Prostate gland (tissue), 2 donors: ENCODE results near the gene MAML3. TPM values are rescaled to one million over a fixed set of nuclear protein-coding genes. Genes with fewer than 3 reads are reported as not detected.

Source experiments
- DNase-seq: peaks from one replicate; pipeline ENCODE4 v3.0.0-alpha.2; 2019; ENCODE audit warnings: low spot score
- H3K27ac ChIP-seq, 2 donors: fragments of 200-600 bp; sonication (generic); 2 replicates each; pipeline ENCODE4 v1.5.1; 2017 to 2019
- H3K27me3 ChIP-seq: fragments of 200-600 bp; sonication (generic); replicated peaks from 2 replicates; pipeline ENCODE4 v1.5.1; 2019; ENCODE audit not compliant: insufficient read depth
- H3K36me3 ChIP-seq, 2 donors: fragments of 200-600 bp; sonication (generic); 1 replicate in 1 of 2; 2 replicates in 1 of 2; pipeline versions ENCODE4 v1.5.1 to v1.8.1; 2017 to 2019
- H3K4me1 ChIP-seq: fragments of 200-600 bp; sonication (generic); replicated peaks from 2 replicates; pipeline ENCODE4 v1.5.1; 2019
- H3K4me3 ChIP-seq, 2 donors: fragments of 200-600 bp; sonication (generic); 2 replicates each; pipeline ENCODE4 v1.5.1; 2017 to 2019
- H3K9me3 ChIP-seq: fragments of 200-600 bp; sonication (generic); 2 replicates; pipeline ENCODE4 v1.5.1; 2017
- POLR2A ChIP-seq: fragments of 450-650 bp; IDR thresholded peaks from one replicate; pipeline ENCODE4 v1.6.1; 2016; ENCODE audit warnings: antibody characterized with exemption, mild to moderate bottlenecking
- POLR2AphosphoS5 ChIP-seq: sonication (generic); formaldehyde crosslinking; IDR thresholded peaks from one replicate; pipeline ENCODE4 v1.6.1; 2017; ENCODE audit warnings: antibody characterized with exemption
- WGBS: methylation state at CpG from one replicate; pipeline ENCODE4 v1.1.5; 2018; 5-methylcytosine and 5-hydroxymethylcytosine counted together
- intact Hi-C: fragments of 100-400 bp; cut with DNase I; formaldehyde crosslinking; loops from one replicate; pipeline ENCODE4 v1.14.2; 2022
- total RNA-seq, 2 donors: library from RNA; depleted of rRNA; stranded (reverse); fragments of >200 nt; gene quantifications; one replicate each; pipeline ENCODE4 v1.1.0, GENCODE V29; 2016
- TF ChIP-seq, protein P1 (sequence below), 4 experiments: fragments of 200-600 bp in 2 of 4; fragments of 450-650 bp in 2 of 4; sonication (generic) in 2 of 4; IDR thresholded peaks; 1 replicate in 3 of 4; 2 replicates in 1 of 4; pipeline ENCODE4 v1.5.1; 2016 to 2019; ENCODE audit warnings: antibody characterized with exemption in 4 of 4, mild to moderate bottlenecking in 2 of 4, moderate library complexity in 2 of 4

Gene MAML3
- total RNA-seq, 2 donors from 2014 or later, result 15.0 to 30.6 TPM

DNA sequence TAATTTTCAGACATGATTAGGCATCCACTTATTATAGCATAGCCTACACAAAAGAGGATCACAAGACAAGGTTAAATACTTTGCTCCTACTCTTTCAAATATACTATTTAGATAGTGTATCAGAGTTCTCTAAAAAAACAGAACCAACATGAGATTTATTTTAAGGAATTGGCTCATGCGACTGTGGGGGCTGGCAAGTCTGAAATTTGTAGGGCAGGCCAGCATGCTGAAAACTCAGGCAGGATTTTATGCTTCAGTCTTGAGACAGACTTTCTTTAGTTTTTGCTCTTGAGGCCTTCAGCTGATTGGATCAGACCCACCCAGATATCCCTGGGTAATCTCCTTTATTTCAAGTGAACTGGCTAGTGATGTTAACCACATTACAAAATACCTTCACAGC is 169.5 kb downstream of the MAML3 start:
- Histone ChIP-seq H3K27ac (no peak overlapping the region), H3K36me3 (no peaks in the 10 kb centered on the region), H3K9me3 (no peaks in the 10 kb centered on the region), H3K27me3 (no peaks in the 10 kb centered on the region), H3K4me3 (no peak overlapping the region), H3K4me1 (peaks cover 6% of the 10 kb centered on the region)
- DNase-seq, result no peak
- TF ChIP-seq POLR2AphosphoS5 (no peak), POLR2A (no peak)
- TF ChIP-seq, protein P1, sequence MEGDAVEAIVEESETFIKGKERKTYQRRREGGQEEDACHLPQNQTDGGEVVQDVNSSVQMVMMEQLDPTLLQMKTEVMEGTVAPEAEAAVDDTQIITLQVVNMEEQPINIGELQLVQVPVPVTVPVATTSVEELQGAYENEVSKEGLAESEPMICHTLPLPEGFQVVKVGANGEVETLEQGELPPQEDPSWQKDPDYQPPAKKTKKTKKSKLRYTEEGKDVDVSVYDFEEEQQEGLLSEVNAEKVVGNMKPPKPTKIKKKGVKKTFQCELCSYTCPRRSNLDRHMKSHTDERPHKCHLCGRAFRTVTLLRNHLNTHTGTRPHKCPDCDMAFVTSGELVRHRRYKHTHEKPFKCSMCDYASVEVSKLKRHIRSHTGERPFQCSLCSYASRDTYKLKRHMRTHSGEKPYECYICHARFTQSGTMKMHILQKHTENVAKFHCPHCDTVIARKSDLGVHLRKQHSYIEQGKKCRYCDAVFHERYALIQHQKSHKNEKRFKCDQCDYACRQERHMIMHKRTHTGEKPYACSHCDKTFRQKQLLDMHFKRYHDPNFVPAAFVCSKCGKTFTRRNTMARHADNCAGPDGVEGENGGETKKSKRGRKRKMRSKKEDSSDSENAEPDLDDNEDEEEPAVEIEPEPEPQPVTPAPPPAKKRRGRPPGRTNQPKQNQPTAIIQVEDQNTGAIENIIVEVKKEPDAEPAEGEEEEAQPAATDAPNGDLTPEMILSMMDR (IDR thresholded peaks at IDR 0.05), result no peak
- 74% methylated on average over 1 of the region's 1 CpG for WGBS
- intact Hi-C loops, result no loop called here

DNA sequence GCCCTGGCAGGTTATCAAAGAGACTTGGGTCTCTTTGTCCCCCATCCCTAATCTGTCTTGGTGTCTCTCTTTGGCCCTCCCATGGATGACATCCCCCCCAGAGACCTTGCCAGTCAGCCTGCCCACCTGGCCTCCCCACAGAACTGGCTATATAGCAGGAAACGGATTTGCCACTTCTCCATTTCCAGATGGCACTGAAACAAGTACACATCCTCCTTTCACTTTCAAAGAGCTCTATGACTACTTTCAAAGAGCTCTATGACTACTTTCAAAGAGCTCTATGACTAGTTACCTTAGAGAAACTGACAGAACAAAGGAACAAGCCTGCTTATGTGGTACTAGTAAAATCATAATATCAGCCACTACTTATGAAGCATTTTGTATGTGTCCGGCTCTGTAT is 175.3 kb downstream of the MAML3 start:
- Histone ChIP-seq H3K27ac (no peak overlapping the region), H3K36me3 (no peaks in the 10 kb centered on the region), H3K4me3 (no peak overlapping the region), H3K9me3 (no peaks in the 10 kb centered on the region), H3K27me3 (no peaks in the 10 kb centered on the region), H3K4me1 (peaks cover 7% of the 10 kb centered on the region)
- DNase-seq, result no peak
- WGBS, result 70% methylated on average over 2 of the region's 2 CpGs
- intact Hi-C loops, result no loop called here
- no peak for TF ChIP-seq POLR2A
- TF ChIP-seq, protein P1 (IDR thresholded peaks at IDR 0.05), result no peak
- TF ChIP-seq POLR2AphosphoS5, result peak; percentile 12

DNA sequence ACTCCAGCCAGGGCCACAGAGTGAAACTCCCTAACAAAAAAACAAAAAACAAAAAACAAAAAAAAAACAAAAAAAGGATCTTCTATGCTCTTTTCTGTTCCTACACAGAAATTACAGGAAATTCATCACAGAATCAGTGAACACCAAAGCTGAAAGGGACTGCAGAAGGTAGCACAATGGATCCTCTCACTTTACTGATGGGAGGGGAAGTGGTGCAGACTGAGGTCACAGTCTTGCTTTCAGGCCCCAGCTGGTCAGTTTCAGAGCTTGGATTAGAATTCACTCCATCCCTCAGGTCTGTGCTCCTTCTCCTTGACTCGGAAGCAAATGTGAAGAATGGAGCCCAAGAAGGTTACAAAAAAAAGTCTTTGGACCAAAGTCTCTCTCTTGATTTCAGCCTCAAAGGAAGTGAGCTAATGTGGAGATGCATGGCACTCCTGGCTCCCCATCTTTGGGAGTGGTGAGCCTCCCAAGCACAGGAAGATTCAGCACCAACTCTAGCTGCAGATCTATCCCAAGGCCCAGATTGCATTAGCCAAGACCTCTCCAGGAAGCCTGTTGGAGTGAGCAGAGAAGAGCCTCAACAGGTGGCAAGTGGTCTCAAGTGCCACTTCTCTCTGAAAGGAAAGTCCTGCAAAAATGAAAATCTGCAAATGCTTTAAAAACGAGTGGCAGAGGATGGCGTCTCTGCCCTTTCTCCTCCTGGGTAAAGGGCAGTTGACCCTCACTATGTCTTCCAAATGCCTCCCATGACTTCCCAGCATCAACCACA is 176.0 kb downstream of the MAML3 start:
- TF ChIP-seq, protein P1 (IDR thresholded peaks at IDR 0.05), result no peak
- TF ChIP-seq POLR2A (no peak), POLR2AphosphoS5 (no peak)
- Histone ChIP-seq H3K4me3 (no peak overlapping the region), H3K27me3 (no peaks in the 10 kb centered on the region), H3K4me1 (peaks cover 7% of the 10 kb centered on the region), H3K9me3 (no peaks in the 10 kb centered on the region), H3K27ac (no peak overlapping the region), H3K36me3 (no peaks in the 10 kb centered on the region)
- no peak for DNase-seq
- WGBS, result 85% methylated on average over 3 of the region's 3 CpGs
- intact Hi-C loops, result no loop called here

DNA sequence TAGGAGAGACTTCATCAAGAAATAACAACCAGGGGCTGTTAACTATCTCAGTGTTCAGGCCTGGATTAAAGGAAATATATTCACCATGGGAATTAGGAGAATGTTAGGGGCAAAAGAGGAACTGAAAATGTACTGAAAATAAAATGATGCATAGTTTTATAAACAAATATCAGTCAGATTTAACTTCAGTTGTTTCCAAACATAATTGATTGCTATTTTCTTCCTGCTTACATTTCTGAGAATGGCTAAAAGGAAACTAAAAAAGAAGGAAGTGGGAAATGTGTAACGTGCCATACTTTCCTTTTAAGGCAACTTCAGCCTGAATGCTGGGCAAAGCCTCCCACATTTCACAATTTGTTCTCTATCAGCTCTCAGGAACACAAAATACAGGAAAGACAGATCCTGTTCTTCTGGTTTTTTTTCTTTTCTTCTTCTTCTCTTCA is 178.1 kb downstream of the MAML3 start:
- H3K27me3 ChIP-seq, result no peaks in the 10 kb centered on the region
- H3K4me1 ChIP-seq, result peaks cover 7% of the 10 kb centered on the region
- WGBS, result 0% methylated on average over 1 of the region's 1 CpG
- TF ChIP-seq, protein P1 (IDR thresholded peaks at IDR 0.05), result no peak
- TF ChIP-seq POLR2AphosphoS5, result peak; percentile 96
- no peak overlapping the region for H3K4me3 ChIP-seq
- peak overlapping the region; percentile 72 to 74 for H3K27ac ChIP-seq
- H3K9me3 ChIP-seq, result no peaks in the 10 kb centered on the region
- H3K36me3 ChIP-seq, result no peaks in the 10 kb centered on the region
- intact Hi-C loops, result no loop called here
- DNase-seq, result peak; percentile 72

DNA sequence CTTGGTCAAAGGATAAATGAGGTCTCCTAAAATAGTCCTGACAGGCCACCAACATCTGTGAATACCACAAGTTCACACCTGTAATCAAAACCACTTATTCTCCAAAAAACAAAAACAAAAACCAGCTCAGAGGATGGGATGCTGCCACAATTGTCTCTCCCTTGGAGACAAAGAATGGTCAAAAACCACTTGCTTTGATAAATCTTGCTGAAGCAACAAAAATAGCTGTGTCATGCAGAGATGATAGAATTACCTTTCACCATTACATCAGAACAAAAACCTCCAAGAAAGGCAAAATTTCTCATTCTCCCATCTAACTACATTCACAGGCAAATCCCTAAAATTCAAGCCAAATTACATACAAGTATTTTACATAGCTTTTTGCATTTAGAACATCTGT is 180.4 kb downstream of the MAML3 start:
- no peak overlapping the region for H3K27ac ChIP-seq
- H3K36me3 ChIP-seq, result no peaks in the 10 kb centered on the region
- intact Hi-C loops, result no loop called here
- H3K4me3 ChIP-seq, result no peak overlapping the region
- no peak for DNase-seq
- H3K4me1 ChIP-seq, result peaks cover 7% of the 10 kb centered on the region
- TF ChIP-seq, protein P1 (IDR thresholded peaks at IDR 0.05), result no peak
- TF ChIP-seq POLR2AphosphoS5, result no peak
- TF ChIP-seq POLR2A, result no peak
- H3K9me3 ChIP-seq, result no peaks in the 10 kb centered on the region
- no peaks in the 10 kb centered on the region for H3K27me3 ChIP-seq
